ENCODE measurements around the gene GLIPR1L2.
"Not testable (repeated sequence)": the region's sequence is repeated elsewhere in the genome, so short reads cannot be mapped to it uniquely, and the experiment has no call there.

The GLIPR1L2 gene

GRCh38 chr12:75457191-75457590, 66.3 kb downstream of the GLIPR1L2 start:
- DNase-seq (ENCODE audit: low read depth in 2 of 2), result no peak
- no peak overlapping the region for H3K4me3 ChIP-seq (replicated peaks in 1 of 2; ENCODE audit: low read depth in 2 of 2, low read length in 2 of 2)

GRCh38 chr12:75457866-75458265, 67.0 kb downstream of the GLIPR1L2 start:
- not testable (repeated sequence) for DNase-seq (ENCODE audit: low read depth in 2 of 2); H3K4me3 ChIP-seq (replicated peaks in 1 of 2; ENCODE audit: low read depth in 2 of 2, low read length in 2 of 2)

More at GRCh38 chr12:75457191-75457590, 66.3 kb downstream of the GLIPR1L2 start:
- no peak for TF ChIP-seq CTCF (IDR thresholded peaks at IDR 0.05; ENCODE audit: low read depth, low read length)

- no peak overlapping the region for H3K4me3 ChIP-seq (replicated peaks in 1 of 2; ENCODE audit: low read depth in 2 of 2, low read length in 2 of 2)
- TF ChIP-seq CTCF (IDR thresholded peaks at IDR 0.05; ENCODE audit: low read depth, low read length), result no peak
- no peak for DNase-seq (ENCODE audit: low read depth in 2 of 2)
These were observed 68.9 kb downstream of the GLIPR1L2 start for GRCh38 chr12:75459755-75460154.

- no peak overlapping the region for H3K4me3 ChIP-seq (replicated peaks in 1 of 2; ENCODE audit: low read depth in 2 of 2, low read length in 2 of 2)
- no peak for TF ChIP-seq CTCF (IDR thresholded peaks at IDR 0.05; ENCODE audit: low read depth, low read length)
- DNase-seq (ENCODE audit: low read depth in 2 of 2), result no peak
These were observed 69.3 kb downstream of the GLIPR1L2 start for GRCh38 chr12:75460204-75460603.

- TF ChIP-seq CTCF (IDR thresholded peaks at IDR 0.05; ENCODE audit: low read depth, low read length), result no peak
- DNase-seq (ENCODE audit: low read depth in 2 of 2), result no peak
- H3K4me3 ChIP-seq (replicated peaks in 1 of 2; ENCODE audit: low read depth in 2 of 2, low read length in 2 of 2), result no peak overlapping the region
These were observed 81.3 kb downstream of the GLIPR1L2 start for GRCh38 chr12:75471902-75472890.

- TF ChIP-seq CTCF (IDR thresholded peaks at IDR 0.05; ENCODE audit: low read depth, low read length), result no peak
- H3K4me3 ChIP-seq (replicated peaks in 1 of 2; ENCODE audit: low read depth in 2 of 2, low read length in 2 of 2), result no peak overlapping the region
- no peak for DNase-seq (ENCODE audit: low read depth in 2 of 2)
These were observed 83.2 kb downstream of the GLIPR1L2 start for GRCh38 chr12:75474116-75474515.

- no peak overlapping the region for H3K4me3 ChIP-seq (replicated peaks in 1 of 2; ENCODE audit: low read depth in 2 of 2, low read length in 2 of 2)
- TF ChIP-seq CTCF (IDR thresholded peaks at IDR 0.05; ENCODE audit: low read depth, low read length), result no peak
- DNase-seq (ENCODE audit: low read depth in 2 of 2), result no peak
These were observed 85.2 kb downstream of the GLIPR1L2 start for GRCh38 chr12:75476071-75476470.

All from cardiac fibroblast (primary cell).